NOMO-1 treated with DMSO at 0.1 percent for 48 hours (cell line): Measurements from ENCODE around the gene GPR143.
A peak's percentile ranks its signal among the peaks of the same experiment; 100 is the strongest.
"Not testable (repeated sequence)": the region's sequence is repeated elsewhere in the genome, so short reads cannot be mapped to it uniquely, and the experiment has no call there.

Source experiments
- DNase-seq: peaks from one replicate; lab custom pipeline; 2025; ENCODE audit not compliant: unreplicated experiment; lab: John Stamatoyannopoulos, UW

The GPR143 gene

GRCh38 chrX:9765737-9766097, at the start of gene GPR143:
TSS of gene GPR143 (minus strand) at chrX:9765847. CDS start at chrX:9765817, 30 bp downstream.
- DNase-seq = no peak

GRCh38 chrX:9811086-9811485, 45.4 kb upstream of the GPR143 start:
- not testable (repeated sequence) for DNase-seq

GRCh38 chrX:9809876-9810275, 44.2 kb upstream of the GPR143 start:
- not testable (repeated sequence) for DNase-seq

- no peak for DNase-seq
Observed at GRCh38 chrX:9807355-9808182, 41.9 kb upstream of the GPR143 start.

GRCh38 chrX:9805956-9806355, 40.3 kb upstream of the GPR143 start:
- no peak for DNase-seq

GRCh38 chrX:9804444-9804843, 38.8 kb upstream of the GPR143 start:
- no peak for DNase-seq

- DNase-seq = no peak
Observed at GRCh38 chrX:9802737-9803136, 37.1 kb upstream of the GPR143 start.

GRCh38 chrX:9797384-9798360, 32.0 kb upstream of the GPR143 start:
- DNase-seq = no peak

GRCh38 chrX:9794495-9794894, 28.8 kb upstream of the GPR143 start:
- no peak for DNase-seq

- no peak for DNase-seq
Observed at GRCh38 chrX:9790866-9791265, 25.2 kb upstream of the GPR143 start.

GRCh38 chrX:9789555-9789954, 23.9 kb upstream of the GPR143 start:
- DNase-seq = no peak

GRCh38 chrX:9788911-9789310, 23.3 kb upstream of the GPR143 start:
- no peak for DNase-seq

GRCh38 chrX:9786798-9787635, 21.4 kb upstream of the GPR143 start:
- no peak for DNase-seq

- no peak for DNase-seq
Observed at GRCh38 chrX:9785944-9786797, 20.5 kb upstream of the GPR143 start, which contains the start of gene SHROOM2. TSS of gene SHROOM2 (plus strand) at chrX:9786429. CDS start at chrX:9786546, 117 bp downstream.

GRCh38 chrX:9785254-9785943, 19.8 kb upstream of the GPR143 start:
- no peak for DNase-seq

- DNase-seq = no peak
Observed at GRCh38 chrX:9784332-9784731, 18.7 kb upstream of the GPR143 start.

- no peak for DNase-seq
Observed at GRCh38 chrX:9781941-9782340, 16.3 kb upstream of the GPR143 start.

GRCh38 chrX:9775930-9776329, 10.3 kb upstream of the GPR143 start:
- peak; percentile 89 for DNase-seq

GRCh38 chrX:9772943-9773342, 7.3 kb upstream of the GPR143 start:
- DNase-seq = no peak
